ENCODE results near the gene ALG12. TPM values are rescaled to one million over a fixed set of nuclear protein-coding genes. Genes with fewer than 3 reads are reported as not detected.
"Not testable (repeated sequence)": the region's sequence is repeated elsewhere in the genome, so short reads cannot be mapped to it uniquely, and the experiment has no call there.

Gene ALG12
- polyA plus RNA-seq, 4 donors = 28.1 to 44.4 (median 30.4) TPM

DNA sequence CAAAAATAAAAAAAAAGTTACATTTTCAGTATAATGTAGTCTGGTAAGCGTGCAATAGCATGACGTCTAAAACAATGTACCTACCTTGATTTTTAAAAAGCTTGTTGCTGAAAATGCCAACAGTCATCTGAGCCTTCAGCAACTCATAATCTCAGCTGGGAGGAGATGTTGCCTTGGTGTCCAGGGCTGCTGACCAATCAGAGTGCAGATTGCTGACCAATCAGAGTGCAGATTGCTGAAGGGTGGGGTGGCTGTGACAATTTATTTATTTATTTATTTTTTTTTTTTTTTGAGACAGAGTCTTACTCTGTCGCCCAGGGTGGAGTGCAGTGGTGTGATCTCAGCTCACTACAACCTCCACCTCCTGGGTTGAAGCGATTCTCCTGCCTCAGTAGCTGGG lies 46.8 kb downstream of the ALG12 start:
- DNase-seq (ENCODE audit: low read depth in 4 of 4, low spot score in 3 of 4) = no peak

DNA sequence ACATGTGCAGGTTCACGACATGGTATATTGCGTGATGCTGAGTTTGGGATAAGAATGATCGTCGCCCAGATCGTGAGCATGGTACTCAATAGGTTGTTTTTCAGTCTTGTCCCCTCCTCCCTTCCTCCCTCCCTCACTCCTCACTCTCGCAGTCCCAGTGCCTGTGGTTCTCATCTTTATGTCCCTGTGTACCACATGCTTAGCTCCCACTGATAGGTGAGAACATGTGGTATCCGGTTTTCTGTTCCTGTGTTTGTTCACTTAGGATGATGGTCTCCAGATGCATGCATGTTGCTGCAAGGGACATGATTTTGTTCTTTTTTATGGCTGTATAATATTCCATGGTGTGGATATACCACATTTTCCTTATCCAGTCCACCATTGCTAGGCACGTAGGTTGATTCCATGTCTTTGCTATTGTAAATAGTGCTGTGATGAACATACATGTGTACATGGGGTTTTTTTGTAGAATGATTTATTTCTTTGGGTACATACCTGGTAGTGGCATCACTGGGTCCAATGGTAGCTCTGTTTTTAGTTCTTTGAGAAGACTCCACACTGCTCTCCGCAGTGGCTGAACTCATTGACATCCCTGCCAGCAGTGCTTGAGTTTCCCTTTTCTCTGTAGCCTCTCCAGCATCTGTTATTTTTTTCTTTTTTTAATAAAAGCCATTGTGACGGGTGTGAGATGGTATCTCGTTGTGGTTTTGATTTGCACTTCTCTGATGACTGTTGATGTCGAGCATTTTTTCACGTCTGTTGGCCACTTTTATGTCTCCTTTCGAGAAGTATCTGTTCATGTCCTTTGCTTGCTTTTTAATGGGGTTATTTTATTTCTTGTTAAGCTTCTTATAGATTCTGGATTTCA lies 48.2 kb downstream of the ALG12 start:
- DNase-seq (ENCODE audit: low read depth in 4 of 4, low spot score in 3 of 4) = no peak

DNA sequence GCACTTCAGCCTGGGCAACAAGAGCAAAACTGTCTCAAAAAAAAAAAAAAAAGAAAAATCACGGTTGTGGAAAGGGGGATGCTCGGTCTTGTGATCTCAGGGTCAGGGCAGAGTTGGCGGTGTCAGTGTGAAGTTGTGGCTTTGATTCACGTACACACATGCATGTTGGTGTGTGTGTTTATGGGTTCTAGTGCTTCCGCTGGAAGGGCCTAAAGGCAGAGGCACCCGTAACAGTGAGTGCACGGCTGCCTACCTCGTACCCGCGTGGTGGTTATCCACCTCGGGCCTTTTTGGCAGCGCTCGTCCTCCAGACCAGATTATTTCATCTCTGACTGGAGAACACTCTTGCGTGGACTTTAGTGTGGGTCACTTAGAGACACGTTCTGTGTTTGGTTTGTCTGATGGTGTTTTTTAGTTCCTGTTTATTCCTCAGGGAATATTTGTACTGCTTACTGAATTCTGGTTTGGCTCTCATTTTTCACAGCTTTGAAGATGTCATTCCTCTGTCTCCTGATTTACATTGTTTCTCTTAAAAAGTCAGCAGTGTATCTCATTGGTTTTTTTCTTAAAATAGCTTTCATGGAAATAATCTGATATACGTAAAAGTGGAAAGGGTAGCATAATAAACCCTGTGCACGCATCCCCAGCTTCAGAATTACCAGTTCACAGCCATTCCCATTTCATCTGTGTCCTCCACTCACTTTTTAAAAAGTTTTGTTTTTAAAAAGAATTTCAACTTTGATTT lies 49.0 kb downstream of the ALG12 start:
- no peak for DNase-seq (ENCODE audit: low read depth in 4 of 4, low spot score in 3 of 4)

DNA sequence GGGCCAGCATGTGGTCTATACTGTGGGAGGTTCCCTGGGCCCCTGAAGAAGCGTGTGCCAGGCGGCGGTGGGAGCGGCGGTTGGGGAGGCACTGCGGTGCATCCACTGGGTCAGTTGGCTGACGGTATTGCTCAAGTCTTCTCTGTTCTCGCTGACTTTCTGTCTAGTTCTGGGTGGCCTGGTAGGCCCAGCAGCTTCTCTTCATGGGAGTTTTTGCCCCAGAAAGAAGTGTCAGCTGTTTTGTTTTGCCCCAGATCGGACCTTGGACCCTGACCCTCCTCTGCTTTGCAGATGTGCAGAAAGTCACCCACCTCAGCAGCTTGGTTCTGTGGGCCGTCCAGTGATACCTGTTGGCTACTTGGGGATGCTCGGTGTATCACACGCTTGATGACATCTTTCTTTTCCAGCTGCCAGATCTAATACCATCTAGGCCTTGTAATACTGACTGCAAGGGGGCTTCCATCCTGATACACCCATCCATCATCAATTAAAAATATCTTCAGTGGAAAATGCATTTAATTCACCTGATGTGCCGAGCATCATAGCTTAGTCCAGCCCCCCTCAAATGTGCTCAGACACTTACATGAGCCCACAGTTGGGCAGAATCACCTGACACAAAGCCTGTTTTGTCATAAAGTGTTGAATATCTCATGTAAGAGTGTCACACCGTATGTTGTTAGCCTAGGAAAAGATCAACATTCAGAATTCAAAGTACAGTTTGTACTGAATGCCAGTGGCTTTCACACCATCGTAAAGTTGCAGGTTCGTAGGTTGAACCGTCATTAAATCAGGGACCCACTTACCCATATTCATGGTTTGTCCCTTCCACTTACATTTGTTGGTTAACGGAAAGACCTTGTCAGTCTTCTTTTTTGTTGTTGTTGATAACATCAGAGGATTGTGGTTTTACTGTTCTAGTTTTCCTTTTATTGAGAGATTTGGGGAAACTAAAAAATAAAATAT lies 50.7 kb downstream of the ALG12 start:
- no peak for DNase-seq (ENCODE audit: low read depth in 4 of 4, low spot score in 3 of 4)

DNA sequence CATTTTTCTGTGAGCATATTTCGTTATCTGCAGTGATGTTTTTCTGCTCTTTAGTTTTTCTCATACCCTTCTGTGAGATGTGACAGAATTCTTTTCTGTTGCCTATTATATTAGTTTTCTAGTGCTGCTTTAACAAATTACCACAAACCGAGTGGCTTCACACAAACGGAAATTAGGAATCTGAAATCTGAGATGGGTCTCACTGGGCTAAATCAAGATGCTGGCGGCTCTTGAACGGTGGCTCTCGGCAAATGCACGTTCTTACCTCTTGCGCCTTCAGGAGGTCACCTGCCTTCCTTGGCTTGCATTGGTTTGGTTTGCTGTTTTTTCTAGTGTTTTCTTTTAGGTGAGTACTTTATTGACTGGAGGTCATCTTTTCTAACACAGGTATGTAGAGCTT lies 51.6 kb downstream of the ALG12 start:
- no peak for DNase-seq (ENCODE audit: low read depth in 4 of 4, low spot score in 3 of 4)

DNA sequence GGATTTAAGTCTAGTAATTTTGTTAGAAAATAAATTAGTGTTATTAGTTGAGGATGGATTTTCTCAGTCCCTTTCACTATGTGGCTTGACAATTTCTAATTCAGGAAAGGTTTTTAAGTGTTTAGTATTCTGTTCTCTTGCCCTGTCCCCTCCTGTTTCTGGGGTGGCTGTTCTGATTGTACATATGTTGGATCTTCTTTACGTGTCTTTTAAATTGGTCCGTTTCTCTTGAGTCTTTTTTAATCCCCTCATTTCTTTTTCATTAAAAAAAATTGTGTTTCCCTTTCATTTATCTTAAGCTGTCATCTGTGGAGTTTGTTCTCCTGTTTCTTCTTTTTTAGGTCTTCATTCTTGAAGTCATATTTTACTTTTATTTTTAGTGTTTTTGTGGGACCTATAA lies 52.1 kb downstream of the ALG12 start:
- DNase-seq (ENCODE audit: low read depth in 4 of 4, low spot score in 3 of 4) = no peak

DNA sequence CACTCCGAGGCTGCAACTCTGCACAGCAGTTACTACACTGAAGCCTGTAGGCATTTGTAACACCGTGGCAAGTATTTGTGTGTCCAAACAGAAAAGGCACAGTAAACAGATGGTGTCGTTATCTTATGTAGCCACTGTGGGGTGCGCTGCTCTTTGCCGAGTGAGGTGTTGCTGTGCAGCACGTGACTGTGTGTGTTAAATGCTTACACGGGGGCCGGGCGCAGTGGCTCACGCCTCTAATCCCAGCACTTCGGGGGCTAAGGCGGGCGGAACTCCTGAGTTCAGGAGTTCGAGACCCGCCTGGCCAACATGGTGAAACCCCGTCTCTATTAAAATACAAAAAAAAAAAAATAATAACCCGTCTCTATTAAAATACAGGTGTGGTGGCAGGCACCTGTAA lies 53.1 kb downstream of the ALG12 start:
- no peak for DNase-seq (ENCODE audit: low read depth in 4 of 4, low spot score in 3 of 4)

DNA sequence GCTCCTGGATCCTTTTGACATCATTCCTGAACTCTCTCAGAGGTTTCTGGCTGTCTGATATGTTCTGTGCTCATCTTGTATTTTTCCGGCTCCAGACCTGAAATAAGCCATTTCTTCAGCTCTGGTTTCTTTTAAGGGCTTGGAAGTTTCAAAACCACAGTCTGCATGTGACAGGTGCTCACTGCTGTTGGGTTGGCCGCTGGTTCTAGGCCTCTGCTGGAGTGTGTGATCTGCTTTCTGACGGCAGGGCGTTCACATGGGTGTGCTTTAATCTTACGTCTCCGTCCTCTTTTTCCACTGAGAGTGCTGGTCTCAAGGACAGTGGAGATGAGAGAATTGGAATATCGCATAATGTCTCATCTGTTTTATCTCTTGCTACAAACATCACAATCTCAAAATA lies 54.3 kb downstream of the ALG12 start:
- no peak for DNase-seq (ENCODE audit: low read depth in 4 of 4, low spot score in 3 of 4)

DNA sequence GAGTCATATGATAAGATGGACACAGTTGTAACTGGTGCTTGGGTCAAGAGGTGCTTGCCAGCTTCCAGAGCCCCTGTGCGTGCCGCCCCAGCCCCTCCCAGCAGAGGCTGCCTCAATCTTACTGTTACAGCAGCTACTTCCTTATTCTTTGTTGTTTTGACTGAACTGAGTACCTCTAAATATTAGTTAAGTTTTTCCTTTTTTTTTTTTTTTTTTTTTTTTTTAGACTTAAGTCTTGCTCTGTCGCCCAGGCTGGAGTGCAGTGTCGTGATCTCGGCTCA lies 55.8 kb downstream of the ALG12 start:
- no peak for DNase-seq (ENCODE audit: low read depth in 4 of 4, low spot score in 3 of 4)

DNA sequence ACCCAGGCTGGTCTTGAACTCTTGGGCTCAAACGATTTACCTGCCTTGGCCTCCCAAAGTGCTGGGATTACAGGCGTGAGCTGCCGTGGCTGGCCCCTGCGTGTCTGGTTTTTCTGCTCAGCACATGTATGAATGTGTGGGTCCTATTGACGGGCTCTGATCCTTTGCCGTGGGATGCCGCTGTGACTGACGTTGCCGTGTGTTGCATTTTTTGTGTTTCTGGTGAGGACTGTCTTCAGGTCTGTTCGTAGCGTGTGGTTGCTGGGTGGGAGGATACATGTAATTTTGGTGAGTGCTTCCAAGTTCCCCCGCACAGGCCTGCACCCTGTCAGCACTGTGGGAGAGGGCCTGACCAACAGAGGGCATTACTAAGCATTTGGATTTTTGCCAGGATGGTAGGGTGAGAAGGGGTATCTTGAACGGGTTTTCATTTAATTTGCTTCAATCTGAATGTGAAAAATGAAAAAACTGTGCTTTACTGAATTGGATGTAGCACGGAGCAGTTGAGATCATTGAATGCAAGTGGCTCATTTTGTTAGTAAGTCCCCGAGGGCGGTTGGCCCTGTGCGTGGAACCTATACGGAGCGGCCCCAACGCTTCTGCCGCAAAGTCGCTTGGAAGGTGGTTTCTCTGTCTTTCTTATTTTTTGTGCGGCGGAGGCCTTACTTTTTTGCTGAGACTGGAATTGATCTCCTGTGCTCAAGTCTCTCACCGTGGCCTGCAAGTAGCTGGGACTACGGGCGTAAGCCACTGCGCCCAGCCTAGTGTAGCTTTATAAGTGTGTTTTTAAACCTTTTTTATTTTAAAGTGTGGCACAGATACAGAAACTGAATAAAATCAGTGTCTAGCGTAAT lies 56.4 kb downstream of the ALG12 start:
- no peak for DNase-seq (ENCODE audit: low read depth in 4 of 4, low spot score in 3 of 4)

DNA sequence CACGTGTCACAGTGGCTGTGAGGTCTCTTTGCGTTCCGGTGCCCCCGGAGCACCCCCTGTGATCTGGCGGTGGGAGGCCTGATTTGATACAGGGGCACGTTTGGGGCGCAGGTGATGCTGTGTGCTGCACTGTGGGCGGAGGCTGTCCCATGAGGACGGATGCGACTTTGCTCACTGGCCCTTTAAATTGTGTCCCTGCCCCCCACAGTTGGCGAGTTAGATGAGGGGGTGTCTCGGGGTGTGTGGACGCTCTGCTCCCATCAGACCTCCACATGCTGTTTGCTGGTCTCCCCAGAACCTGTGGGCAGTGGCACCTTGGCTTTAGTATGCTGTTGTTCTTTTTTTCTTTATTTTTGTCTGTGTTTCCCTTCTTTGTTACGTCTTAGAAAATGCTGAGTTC lies 59.4 kb downstream of the ALG12 start:
- DNase-seq (ENCODE audit: low read depth in 4 of 4, low spot score in 3 of 4) = no peak

DNA sequence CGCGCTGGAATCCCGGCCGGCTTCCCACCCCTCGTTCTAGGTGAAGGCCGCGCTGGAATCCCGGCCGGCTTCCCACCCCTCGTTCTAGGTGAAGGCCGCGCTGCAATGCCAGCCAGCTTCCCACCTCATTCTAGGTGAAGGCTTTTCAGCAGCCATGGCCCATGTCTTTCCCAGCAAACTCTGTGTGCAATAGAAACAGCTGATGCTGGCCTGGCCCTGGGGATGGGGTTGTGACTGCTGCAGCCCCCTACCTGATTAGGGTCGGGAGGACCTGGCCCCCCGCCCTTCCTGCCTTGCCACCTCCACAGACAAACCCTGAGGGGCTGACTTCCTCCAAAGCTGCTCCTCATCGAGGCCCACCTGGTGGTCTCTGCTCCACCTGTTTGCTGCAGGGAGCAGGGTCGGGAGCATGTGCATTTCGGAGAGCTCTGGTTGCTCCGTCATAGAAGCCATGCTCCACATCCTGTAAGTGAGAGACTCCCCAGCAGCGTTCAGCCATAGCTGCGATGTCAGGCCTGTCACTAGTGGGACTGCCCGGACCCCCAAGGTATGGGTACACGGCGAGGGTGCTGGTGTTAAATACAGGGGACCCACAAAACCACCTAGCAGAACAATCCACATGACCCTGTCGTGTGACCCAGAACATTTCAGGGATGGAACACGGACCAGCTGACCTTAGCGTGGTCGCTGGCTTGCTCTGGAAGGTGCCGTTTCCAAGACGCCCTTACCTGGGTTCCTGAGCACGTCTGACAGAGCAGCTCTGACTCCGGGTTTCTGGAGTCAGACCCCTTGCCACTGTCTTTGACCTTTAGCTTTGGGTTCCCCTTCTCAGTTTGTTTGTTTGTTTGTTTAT lies 61.2 kb downstream of the ALG12 start:
- DNase-seq (ENCODE audit: low read depth in 4 of 4, low spot score in 3 of 4) = no peak

DNA sequence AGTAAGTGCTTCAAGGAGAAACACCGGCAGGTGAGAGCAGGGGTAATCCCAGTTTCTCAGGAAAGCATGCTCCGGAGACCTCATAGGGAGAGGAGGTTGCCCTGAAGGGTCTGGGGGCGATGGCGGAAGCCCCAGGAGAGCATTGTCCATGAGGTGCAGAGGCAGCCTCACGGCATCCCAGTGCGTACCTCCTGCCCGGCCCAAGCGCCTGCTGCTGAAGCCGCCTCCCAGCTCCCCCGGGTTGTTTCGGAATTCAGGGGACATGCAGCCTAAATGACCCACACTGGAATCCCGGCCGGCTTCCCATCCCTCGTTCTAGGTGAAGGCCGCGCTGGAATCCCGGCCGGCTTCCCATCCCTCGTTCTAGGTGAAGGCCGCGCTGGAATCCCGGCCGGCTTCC lies 61.9 kb downstream of the ALG12 start:
- DNase-seq (ENCODE audit: low read depth in 4 of 4, low spot score in 3 of 4) = no peak

DNA sequence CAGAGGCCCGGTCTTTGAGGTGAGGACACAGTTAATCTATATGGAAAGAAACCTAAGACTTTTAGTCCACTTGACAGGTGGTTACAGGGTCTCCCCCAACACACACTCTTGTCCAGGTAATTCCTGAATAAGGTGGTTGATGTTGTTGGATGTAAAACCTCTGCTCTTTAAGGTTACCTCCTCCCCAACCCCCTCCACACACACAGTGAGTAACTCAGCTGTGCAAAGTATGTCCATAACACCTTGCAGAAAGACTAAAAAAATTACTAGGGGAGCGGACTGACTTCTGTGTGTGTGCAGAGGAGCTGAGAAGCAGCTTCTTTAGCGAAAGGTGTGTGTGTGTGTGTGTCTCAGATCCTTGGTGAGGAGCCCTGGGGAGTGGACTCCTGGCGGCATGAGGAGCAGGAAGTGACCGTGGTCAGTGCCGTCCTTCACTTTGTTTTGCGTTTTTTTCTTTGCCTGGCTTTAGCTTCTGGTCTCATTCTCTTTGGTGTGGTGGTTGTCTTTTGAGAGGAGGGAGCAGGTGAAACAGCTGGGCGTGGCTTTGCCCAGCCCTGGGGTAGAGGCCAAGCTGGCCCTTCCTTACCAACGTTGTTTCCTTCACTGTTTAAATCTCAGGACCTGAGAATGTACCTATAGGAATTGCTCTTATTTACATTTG lies 62.9 kb downstream of the ALG12 start:
- no peak for DNase-seq (ENCODE audit: low read depth in 4 of 4, low spot score in 3 of 4)

DNA sequence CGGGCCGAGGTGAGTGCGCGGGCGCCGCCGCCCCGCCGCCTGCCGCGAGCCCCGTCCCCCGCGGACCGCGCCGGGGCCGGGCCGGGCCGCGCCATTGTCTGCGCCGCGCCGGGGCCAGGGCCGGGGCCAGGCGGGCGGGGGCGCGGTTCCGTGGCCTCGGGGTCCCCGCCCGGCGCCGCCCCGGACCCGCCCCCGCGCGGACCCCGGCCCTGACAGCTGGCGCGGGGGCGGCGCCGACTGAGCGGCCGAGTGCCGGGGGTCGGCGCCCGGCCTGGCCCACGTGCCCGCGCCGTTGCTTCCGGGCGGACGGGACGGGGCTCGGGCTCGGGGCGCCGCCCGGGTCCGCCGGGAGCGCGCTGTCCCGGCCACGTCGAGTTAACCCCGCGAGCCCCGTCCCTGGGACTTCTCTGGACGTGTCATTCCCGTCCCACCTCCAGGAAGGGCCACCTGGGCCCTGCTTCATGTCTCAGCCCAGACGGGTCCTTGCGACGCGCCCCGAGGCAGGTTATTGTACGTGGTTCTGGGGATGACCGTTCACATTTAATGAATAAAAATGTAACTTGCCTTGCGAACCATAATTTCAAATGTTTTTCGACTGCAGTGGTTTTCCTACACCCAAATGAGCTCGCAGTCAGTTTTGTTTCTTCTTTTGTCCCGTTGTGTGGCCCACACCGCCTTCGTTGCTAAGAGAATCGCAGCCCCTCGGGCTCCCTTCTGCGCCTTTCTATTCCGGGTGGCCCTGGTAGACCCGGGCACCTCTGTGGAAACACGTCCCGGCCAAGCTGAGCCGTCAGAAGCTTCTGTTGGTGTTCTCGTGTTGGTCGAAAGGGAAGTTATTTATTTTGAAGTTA lies 64.0 kb downstream of the ALG12 start:
- DNase-seq (ENCODE audit: low read depth in 4 of 4, low spot score in 3 of 4) = peak in 2 of 4 donors; percentile 20 to 23

DNA sequence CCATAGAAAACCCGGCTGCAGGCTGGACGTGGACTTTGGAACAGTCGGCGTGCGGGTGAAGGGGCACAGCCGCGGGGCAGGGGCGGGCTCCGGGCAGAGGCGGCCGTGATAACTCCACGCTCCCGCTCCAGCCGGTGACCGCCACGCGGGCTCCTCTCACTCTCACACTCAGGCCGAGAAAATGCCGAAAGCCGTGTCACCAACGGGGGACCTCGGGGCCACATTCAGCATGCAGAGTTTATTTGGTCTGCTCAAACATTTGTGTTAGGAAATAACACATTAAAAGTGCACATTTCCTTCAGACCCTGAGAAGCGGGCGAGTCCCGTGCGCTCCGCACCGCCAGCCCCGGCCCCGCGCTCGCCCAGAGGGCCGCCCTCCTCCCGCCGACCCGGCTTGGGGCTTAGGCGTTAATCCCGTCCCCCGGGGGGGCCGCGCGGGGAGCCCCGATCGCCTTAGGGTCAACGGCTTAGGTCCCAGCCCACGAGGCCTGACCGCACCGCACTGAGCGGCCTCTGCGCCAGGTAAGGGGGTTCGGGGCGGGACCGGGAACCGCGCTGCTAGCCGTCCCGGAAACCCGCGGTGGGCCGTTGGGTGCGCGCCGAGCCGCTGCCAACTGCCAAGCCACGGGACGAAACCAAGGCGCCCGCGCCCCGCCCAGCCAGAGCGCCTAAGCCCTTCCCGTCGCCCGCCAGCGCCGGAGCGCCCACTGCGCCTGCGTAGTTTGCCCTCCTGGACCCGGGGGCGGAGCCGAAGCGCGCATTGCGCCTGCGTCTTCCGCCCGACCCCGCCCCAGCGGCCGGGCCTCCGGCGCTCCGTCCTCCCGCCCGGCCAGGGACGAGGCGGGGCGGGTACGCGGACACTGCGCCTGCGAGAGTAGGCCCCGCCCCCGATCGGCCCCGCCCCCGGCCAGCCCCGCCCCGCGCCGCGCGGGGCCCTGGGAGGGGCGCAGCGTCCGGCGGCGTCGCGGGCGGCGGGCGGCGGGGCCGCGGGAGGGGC lies 65.0 kb downstream of the ALG12 start, which contains the start of gene ZBED4:
Gene ZBED4 (plus strand): TSS at position 947 of the 997 bp plus-strand sequence. CDS start 29,819 bp downstream, outside the sequence.
- peak; percentile 92 to 98 (median 94) for DNase-seq (ENCODE audit: low read depth in 4 of 4, low spot score in 3 of 4)

DNA sequence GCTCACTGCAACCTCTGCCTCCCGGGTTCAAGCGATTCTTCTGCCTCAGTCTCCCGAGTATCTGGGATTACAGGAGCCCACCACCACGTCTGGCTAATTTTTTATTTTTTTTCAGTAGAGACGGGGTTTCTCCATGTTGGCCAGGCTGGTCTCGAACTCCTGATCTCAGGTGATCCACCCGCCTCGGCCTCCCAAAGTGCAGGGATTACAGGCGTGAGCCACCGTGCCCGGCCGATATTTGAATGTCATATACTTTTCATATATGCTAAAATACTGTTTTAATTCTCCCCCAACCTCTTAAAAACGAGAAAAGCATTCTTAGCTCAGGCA lies 65.7 kb downstream of the ALG12 start:
- DNase-seq (ENCODE audit: low read depth in 4 of 4, low spot score in 3 of 4) = not testable (repeated sequence)
